IPS-18a (cell line): ENCODE data around the gene TACC3.

Experiments
- H3K27ac ChIP-seq: one replicate; pipeline ENCODE4 v1.5.1; 2013; ENCODE audit warnings: low read length
- H3K27me3 ChIP-seq: one replicate; pipeline ENCODE4 v1.6.1; 2013; ENCODE audit warnings: mild to moderate bottlenecking, low read length; ENCODE audit not compliant: control insufficient read depth, insufficient read depth
- H3K36me3 ChIP-seq: one replicate; pipeline ENCODE4 v1.6.1; 2013; ENCODE audit warnings: low read depth, low read length; ENCODE audit not compliant: control insufficient read depth
- H3K4me1 ChIP-seq: one replicate; pipeline ENCODE4 v1.6.1; 2013; ENCODE audit warnings: low read depth, low read length; ENCODE audit not compliant: control insufficient read depth
- H3K4me3 ChIP-seq: one replicate; pipeline ENCODE4 v1.5.1; 2013; ENCODE audit warnings: low read length
- H3K9ac ChIP-seq: one replicate; pipeline ENCODE4 v1.6.1; 2013; ENCODE audit warnings: mild to moderate bottlenecking, low read length, moderate library complexity
- H3K9me3 ChIP-seq: one replicate; pipeline ENCODE4 v1.6.1; 2013; ENCODE audit warnings: low read depth, low read length; ENCODE audit not compliant: control insufficient read depth

The TACC3 gene

GRCh38 chr4:1744552-1744951 is 23.2 kb downstream of the TACC3 start:
- Histone ChIP-seq H3K4me3 (no peak overlapping the region), H3K27me3 (no peaks in the 10 kb centered on the region), H3K9ac (no peak overlapping the region), H3K9me3 (no peaks in the 10 kb centered on the region), H3K4me1 (no peaks in the 10 kb centered on the region), H3K36me3 (peaks cover 43% of the 10 kb centered on the region), H3K27ac (no peak overlapping the region)

- peaks cover 37% of the 10 kb centered on the region for H3K36me3 ChIP-seq
Measured at GRCh38 chr4:1745165-1745564, 23.8 kb downstream of the TACC3 start.

DNA sequence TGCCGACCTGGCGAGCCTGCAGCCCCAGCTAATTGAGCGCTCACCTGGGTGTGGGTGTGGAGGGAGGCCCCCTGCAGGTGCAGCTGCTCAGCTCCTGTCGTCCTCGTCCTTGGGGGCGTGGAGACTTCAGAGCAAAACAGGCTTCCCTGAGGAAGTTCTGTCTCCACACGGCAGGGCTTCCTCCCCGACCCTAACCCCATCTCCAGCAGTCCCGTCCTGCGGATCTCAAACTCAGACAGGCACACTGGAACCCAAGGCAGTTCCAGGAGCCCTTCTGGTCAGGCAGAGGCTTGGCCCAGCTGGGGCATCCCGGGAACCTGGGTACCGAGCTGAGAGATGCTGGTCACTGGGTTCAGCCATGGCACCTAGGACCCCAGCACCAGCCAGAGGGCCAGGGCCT is 24.4 kb downstream of the TACC3 start:
- Histone ChIP-seq H3K9ac (no peak overlapping the region), H3K36me3 (peaks cover 32% of the 10 kb centered on the region), H3K4me1 (no peaks in the 10 kb centered on the region), H3K4me3 (no peak overlapping the region), H3K27me3 (no peaks in the 10 kb centered on the region), H3K27ac (no peak overlapping the region), H3K9me3 (no peaks in the 10 kb centered on the region)

More at GRCh38 chr4:1745165-1745564, 23.8 kb downstream of the TACC3 start:
- H3K27ac ChIP-seq, result no peak overlapping the region
- H3K9ac ChIP-seq, result no peak overlapping the region
- H3K9me3 ChIP-seq, result no peaks in the 10 kb centered on the region
- H3K4me1 ChIP-seq, result no peaks in the 10 kb centered on the region
- H3K4me3 ChIP-seq, result no peak overlapping the region
- no peaks in the 10 kb centered on the region for H3K27me3 ChIP-seq

GRCh38 chr4:1746265-1746691 is 25.0 kb downstream of the TACC3 start:
- H3K4me3 ChIP-seq, result no peak overlapping the region

GRCh38 chr4:1746919-1747602 is 25.7 kb downstream of the TACC3 start:
- Histone ChIP-seq H3K4me1 (no peaks in the 10 kb centered on the region), H3K27me3 (no peaks in the 10 kb centered on the region), H3K9ac (no peak overlapping the region), H3K36me3 (peaks cover 19% of the 10 kb centered on the region), H3K4me3 (no peak overlapping the region), H3K9me3 (no peaks in the 10 kb centered on the region), H3K27ac (no peak overlapping the region)

More at GRCh38 chr4:1746265-1746691, 25.0 kb downstream of the TACC3 start:
- Histone ChIP-seq H3K9ac (no peak overlapping the region), H3K27me3 (no peaks in the 10 kb centered on the region), H3K9me3 (no peaks in the 10 kb centered on the region), H3K4me1 (no peaks in the 10 kb centered on the region), H3K27ac (no peak overlapping the region), H3K36me3 (peaks cover 26% of the 10 kb centered on the region)

GRCh38 chr4:1747603-1747967 is 26.3 kb downstream of the TACC3 start:
- H3K4me1 ChIP-seq, result no peaks in the 10 kb centered on the region
- H3K9me3 ChIP-seq, result no peaks in the 10 kb centered on the region
- H3K9ac ChIP-seq, result no peak overlapping the region
- H3K36me3 ChIP-seq, result peaks cover 14% of the 10 kb centered on the region
- H3K4me3 ChIP-seq, result no peak overlapping the region
- no peak overlapping the region for H3K27ac ChIP-seq
- H3K27me3 ChIP-seq, result no peaks in the 10 kb centered on the region

- Histone ChIP-seq H3K27me3 (no peaks in the 10 kb centered on the region), H3K9ac (no peak overlapping the region), H3K4me1 (no peaks in the 10 kb centered on the region), H3K9me3 (no peaks in the 10 kb centered on the region), H3K36me3 (peaks cover 7% of the 10 kb centered on the region), H3K27ac (no peak overlapping the region), H3K4me3 (no peak overlapping the region)
Measured at GRCh38 chr4:1748465-1748995, 27.2 kb downstream of the TACC3 start.

DNA sequence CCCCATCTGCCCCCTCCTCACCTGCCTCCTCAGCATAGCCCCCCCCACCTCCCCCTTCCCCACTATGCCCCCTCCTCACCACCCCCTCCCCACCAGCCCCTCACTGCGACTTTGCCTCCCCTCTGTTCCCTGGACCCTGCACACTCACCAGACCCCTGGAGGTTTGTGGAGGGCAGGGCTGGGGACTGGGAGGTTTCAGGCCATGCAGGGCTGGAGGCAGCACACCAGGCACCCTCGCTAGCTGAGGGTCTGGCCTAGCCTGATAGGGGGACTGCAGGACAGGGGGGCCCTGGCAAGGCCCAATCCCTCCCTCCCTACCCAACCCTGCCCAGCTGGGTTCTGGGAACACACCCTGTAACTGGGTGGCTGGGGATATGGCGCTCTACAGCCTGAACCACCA is 28.0 kb downstream of the TACC3 start:
- Histone ChIP-seq H3K9me3 (no peaks in the 10 kb centered on the region), H3K4me3 (no peak overlapping the region), H3K36me3 (peaks cover 4% of the 10 kb centered on the region), H3K4me1 (no peaks in the 10 kb centered on the region), H3K27me3 (no peaks in the 10 kb centered on the region), H3K27ac (no peak overlapping the region), H3K9ac (no peak overlapping the region)

- Histone ChIP-seq H3K27me3 (no peaks in the 10 kb centered on the region), H3K4me1 (no peaks in the 10 kb centered on the region), H3K9ac (no peak overlapping the region), H3K36me3 (peaks cover under 1% of the 10 kb centered on the region), H3K9me3 (no peaks in the 10 kb centered on the region), H3K27ac (no peak overlapping the region), H3K4me3 (no peak overlapping the region)
Measured at GRCh38 chr4:1749826-1750225, 28.5 kb downstream of the TACC3 start.

DNA sequence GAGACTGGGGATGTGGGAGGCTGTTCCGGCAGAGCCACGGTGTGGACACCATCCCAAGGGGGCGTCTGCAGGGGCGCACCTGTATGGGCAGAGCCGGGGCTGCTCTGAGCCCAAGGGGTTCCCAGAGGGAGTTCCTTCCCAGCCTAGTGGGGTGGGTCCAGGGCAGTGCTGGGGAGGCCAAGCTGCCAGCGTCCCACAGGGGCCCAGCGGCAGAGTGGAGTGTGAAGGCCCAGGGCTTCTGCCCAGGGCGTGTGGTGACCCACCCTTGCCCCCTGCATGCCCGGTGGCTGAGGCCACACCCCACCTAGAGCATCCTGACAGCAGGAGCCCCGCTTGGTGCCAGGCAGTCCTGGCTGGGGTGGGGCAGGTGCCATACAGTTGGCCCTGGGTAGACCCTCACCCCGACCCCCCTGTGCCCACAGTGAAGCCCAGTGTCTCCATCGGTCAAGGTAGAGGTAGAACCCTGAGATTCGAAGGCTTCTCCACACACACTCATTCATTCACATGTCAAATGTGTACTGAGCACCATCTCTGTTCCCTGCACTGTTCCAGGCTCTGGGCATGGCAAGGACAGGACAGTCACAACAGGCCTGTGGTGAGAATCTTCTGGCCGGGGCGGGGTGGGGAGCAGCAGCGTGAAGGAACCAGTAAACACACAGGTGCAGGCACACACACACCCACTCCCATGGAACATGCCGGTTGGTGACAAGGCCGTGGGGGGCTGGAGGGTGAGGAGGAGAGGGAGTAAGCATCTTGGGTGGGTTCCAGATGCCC is 29.2 kb downstream of the TACC3 start:
- H3K36me3 ChIP-seq, result no peaks in the 10 kb centered on the region
- H3K9me3 ChIP-seq, result no peaks in the 10 kb centered on the region
- no peak overlapping the region for H3K9ac ChIP-seq
- no peak overlapping the region for H3K4me3 ChIP-seq
- no peaks in the 10 kb centered on the region for H3K27me3 ChIP-seq
- H3K4me1 ChIP-seq, result no peaks in the 10 kb centered on the region
- H3K27ac ChIP-seq, result no peak overlapping the region

DNA sequence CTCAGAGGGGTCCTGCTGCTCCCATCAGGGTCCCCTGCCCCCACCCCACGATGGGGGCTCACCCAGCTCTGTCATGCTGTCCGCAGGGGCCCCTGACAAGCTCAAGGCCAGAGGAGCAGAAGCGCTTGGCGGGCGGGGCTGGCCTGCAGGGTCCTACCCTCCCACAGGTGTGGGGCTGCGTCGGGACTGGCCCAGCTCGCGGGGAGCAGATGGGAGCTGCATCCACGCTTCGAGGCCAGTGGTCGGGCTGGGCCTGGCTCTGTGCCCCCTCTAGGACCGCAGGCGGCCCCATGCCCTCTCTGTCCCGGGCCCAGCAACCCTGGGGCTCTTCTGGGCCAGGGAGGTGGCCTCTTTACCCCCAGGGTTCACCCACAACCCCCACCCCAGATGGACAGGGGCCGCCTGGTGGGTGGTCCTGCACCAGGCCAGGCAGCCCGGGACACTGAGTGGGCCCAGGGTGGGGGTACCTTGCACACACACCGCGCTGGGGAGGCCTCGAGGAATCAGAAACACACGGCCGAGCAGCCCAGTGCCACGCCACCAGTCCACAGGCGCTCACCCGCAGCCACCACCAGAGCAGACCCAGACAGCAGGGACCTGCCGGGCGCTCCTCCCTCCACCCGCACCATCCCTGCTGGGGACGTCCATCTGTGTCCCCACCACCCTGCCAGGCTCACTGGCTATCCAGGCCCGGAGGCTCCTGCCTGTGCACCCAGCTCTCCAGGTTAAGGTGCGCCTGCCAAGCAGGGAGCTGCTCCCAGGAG is 30.0 kb downstream of the TACC3 start:
- no peaks in the 10 kb centered on the region for H3K36me3 ChIP-seq
- H3K4me1 ChIP-seq, result no peaks in the 10 kb centered on the region
- H3K9me3 ChIP-seq, result no peaks in the 10 kb centered on the region
- no peak overlapping the region for H3K4me3 ChIP-seq
- H3K9ac ChIP-seq, result no peak overlapping the region
- no peak overlapping the region for H3K27ac ChIP-seq
- H3K27me3 ChIP-seq, result no peaks in the 10 kb centered on the region
